Cardiac septum (tissue), 1 donor: ENCODE measurements around the gene SLC10A7. TPM values are rescaled to one million over a fixed set of nuclear protein-coding genes. Genes with fewer than 3 reads are reported as not detected.
"Not testable (repeated sequence)": the region's sequence is repeated elsewhere in the genome, so short reads cannot be mapped to it uniquely, and the experiment has no call there.

Experiments used
- DNase-seq: peaks from one replicate; pipeline ENCODE4 v3.0.0-alpha.2; 2020; ENCODE audit warnings: low spot score
- intact Hi-C: fragments of 100-400 bp; cut with DNase I; formaldehyde crosslinking; loops from one replicate; pipeline ENCODE4 v1.14.0; 2022
- total RNA-seq: library from RNA; stranded (reverse); fragmentation: NEBNext Ultra II Directional; extraction: Animal tissue kit (Norgen Biotek cat#: 25700); gene quantifications from one replicate; pipeline ENCODE4 v1.2.1, GENCODE V29; 2021
- donor health status: DM: no; HTN: no; CAD: no.

SLC10A7 gene
- total RNA-seq, 1 donor from 2014 or later = 5.0 TPM

DNA sequence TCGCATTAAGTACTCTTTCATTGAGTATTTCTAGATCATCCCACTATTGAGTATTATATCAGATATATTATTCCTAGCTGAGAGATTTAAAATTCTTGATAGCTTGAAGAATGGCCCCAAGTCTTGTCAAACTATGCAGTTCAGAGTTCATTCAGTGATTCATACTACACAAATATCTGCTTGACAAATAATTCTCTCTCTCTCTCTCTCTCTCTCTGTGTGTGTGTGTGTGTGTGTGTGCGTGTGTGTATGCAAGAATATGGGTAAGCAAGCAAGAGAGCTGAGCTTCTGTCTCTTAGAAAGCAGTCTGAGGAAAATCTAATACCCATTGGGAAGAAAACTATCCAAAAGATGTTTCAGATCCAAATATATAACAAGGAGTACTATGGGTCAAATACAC is 142.0 kb downstream of the SLC10A7 start:
- DNase-seq = no peak
- intact Hi-C loops = no loop called here

DNA sequence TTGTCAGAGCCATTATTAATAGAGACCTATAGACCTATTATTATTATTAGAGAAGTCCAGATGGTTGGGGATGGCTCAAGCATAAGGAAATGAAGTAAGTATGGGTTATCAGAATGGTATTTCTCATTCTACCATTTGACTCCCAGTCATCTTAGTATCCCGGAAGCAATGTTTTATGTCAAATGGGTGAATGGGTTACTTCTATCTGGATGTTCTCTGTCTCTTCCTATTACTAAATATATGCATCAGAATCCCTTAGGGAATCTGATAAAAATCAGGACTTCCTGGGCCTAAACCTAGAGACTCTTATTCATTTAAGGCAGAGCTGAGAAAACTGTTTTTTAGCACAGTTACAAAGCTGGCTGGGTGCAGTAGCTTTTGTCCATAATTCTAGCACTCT is 149.9 kb downstream of the SLC10A7 start:
- no peak for DNase-seq
- intact Hi-C loops = no loop called here

DNA sequence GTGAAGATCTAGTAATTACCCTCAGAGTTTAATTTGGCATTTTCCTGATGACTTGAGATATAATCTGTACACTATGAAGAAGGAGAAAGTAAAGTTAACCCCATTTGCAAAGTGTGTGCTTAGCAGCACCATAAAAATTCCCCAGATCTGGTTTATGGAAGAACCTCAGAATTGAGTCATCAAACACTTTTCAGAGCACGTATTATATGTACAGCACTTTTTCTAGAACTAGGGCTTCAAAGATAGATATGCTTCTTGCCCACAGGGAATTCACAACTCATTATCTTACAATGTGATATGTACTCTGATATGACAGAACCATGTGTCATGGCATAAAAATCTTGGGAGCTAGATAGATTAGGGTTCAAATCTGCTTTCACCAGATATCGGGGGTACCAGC is 150.9 kb downstream of the SLC10A7 start:
- DNase-seq = no peak
- intact Hi-C loops = no loop called here

DNA sequence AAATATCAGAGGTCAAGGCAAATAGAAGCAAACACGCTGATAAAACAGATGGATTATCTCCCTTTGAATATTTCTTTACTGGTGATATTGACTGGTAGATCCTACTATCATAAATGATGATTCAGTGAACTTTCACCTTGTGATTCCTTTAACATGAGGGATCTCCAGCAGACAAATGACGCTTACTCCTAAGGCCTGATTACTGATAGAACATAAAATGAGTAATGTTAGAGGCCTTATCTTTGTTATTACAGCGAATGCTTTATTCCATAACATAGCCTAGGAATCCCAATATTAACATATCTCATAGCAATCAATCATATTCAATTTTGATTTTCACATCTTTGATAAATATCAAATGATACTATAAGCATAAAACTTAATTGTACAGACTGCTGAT is 152.3 kb downstream of the SLC10A7 start:
- DNase-seq = no peak
- intact Hi-C loops = no loop called here

DNA sequence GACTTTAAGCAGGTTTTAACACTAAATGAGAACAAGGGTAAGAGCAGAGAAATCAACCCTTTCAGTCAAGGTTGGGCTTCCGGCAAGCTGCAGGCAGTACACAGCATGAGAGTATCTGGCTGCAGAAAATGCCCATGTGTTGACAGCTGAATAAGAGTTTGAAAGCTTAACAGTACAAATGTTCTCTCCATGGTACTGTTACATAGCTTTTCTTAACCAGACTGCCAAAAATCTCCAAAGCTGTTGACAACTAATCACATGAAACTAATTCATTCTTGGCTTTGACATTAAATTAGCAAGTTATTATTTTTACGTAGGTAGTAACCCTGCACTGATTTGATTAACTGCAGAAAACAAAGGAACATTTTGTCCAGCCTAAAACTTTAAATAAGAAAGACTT is 153.5 kb downstream of the SLC10A7 start:
- DNase-seq = no peak

DNA sequence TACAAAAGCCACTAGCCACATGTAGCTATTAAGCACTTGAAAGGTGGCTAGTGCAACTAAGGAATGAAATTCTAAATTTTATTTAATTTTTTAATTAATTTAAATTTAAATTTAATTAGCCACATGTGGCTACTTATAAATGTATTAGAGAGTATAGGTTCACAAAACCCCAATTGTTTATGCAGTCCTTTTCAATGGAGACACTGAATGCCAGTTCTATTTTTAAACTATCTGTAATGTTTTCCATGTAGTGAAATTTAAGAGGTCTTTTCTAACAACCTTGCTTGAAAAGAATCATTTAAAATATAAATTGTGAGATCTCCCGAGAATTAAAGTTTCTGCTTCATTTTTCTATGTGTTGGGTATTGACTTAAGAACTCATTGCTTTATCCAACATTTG is 154.4 kb downstream of the SLC10A7 start:
- intact Hi-C loops = no loop called here
- no peak for DNase-seq

More for the DNA sequence above, 153.5 kb downstream of the SLC10A7 start:
- intact Hi-C loops = no loop called here

DNA sequence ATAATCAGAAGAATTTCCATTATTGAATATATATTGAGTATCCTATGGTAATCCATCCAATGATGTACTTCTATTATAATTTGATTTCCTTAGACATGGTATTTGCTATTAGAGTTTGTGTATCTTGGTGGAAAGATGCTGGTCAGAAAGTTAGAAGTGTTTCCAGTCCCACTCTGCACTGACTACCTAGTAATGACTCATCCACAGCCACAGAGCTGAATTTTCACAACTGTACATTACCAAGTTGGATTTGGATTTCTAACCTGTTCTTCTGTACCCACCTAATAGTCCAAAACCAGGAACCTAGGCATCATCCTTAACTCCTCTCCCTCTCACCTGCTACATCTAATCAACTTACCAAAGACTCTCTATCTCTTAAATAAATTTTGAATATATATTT is 162.0 kb downstream of the SLC10A7 start:
- no peak for DNase-seq
- intact Hi-C loops = no loop called here

- intact Hi-C loops, DNase-seq: not testable (repeated sequence)
These were observed 171.6 kb downstream of the SLC10A7 start for GRCh38 chr4:146350114-146350513.

DNA sequence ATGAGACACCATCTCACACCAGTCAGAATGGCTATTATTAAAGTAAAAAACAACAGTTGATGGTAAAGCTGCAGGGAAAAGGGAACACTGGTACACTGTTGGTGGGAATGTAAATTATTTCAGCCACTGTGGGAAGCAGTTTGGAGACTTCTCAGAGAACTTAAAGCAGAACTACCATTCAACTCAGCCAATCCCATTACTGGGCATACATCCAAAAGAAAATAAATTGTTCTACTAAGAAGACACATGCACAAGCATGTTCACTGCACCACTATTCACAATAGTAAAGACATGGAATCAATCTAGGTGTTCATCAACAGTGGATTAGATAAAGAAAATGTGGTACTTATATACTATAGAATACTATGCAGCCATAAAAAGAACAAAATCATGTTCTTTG is 172.4 kb downstream of the SLC10A7 start:
- no peak for DNase-seq
- intact Hi-C loops = no loop called here

GRCh38 chr4:146347822-146348221 is 173.9 kb downstream of the SLC10A7 start:
- DNase-seq = no peak
- intact Hi-C loops = no loop called here

DNA sequence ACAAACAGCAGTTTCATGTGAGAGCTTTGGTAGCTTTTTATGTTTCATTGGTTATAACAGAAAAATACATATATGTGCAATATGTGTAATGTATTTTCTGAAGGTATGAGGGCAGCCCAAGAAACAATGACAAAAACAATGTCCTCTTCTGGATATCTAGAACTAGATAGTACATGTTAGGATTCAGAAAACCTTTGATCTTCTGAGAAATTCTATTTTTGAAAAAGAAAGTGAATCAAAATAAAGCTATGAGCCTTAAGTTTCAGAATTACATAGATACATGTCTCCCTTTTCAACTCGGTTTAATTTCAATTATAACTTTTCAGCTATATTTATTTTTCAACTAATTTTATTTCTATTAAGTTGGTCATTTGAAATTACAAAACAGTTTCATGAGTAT is 175.5 kb downstream of the SLC10A7 start:
- no peak for DNase-seq
- intact Hi-C loops = no loop called here

DNA sequence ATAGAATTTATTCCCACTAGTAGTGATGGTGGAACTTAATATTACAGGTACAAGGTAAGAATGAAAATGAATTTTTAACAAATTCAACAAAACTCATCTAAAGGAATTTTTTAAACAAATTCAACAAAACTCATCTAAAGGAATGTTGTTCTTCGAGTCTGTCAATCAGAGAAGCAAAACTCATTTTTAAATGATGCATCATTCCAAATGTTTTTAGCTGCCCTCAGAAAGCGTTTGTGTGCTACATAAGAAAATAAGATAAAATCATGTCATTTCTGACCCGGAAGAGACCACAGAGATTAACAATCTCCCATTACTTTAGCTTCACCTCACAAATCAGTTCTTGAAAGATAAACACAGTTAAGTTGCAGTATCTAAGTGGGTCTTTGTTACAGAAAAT is 178.0 kb downstream of the SLC10A7 start:
- DNase-seq = no peak

DNA sequence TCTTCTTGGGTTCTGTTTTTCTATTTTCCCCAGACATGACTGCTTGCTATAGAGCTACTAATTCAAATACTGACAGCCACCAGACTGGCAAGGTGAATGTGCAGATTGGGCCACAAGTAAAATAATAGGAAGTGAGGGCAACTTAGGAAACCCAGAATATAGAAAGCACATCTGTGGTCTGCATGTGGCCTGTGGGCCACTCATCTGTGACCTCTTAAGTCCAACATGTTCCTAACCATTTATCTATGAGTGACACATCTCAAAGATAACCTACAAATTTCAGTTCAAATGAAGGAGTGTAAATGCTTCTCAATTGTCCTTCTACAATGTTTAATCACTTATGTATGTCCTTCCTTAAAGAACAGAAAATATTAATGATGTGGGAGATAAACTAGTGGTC is 178.5 kb downstream of the SLC10A7 start:
- intact Hi-C loops = loop anchor here (5.0 kb wide), 2 partner anchors 574 to 754 kb away; no protein-coding TSS in a partner anchor
- no peak for DNase-seq

More for the DNA sequence above, 178.0 kb downstream of the SLC10A7 start:
- intact Hi-C loops = loop anchor here (5.0 kb wide), 2 partner anchors 574 to 754 kb away; no protein-coding TSS in a partner anchor

GRCh38 chr4:146342600-146343192 is 179.0 kb downstream of the SLC10A7 start:
- DNase-seq = no peak
- intact Hi-C loops = loop anchor here (5.0 kb wide), 2 partner anchors 575 to 755 kb away; no protein-coding TSS in a partner anchor

DNA sequence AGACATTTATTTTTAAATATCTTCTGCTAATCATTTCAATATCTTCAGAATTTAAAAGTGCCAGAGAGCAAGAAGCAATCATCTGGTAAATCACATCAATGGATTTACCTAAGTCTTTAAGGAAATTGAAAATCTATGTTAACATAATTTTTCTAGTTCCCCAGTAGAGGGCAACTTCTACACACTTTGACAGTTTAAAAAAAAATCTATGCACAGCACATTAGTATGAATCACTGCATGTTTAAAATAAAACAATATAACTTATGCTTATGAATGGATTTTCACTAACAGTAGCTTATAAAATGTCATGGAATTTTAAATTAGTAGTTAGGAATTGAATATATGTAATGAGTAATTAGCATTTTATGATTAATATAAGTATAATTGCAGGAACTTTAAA is 180.9 kb downstream of the SLC10A7 start:
- DNase-seq = no peak
- intact Hi-C loops = loop anchor here (5.0 kb wide), 2 partner anchors 577 to 757 kb away; no protein-coding TSS in a partner anchor

DNA sequence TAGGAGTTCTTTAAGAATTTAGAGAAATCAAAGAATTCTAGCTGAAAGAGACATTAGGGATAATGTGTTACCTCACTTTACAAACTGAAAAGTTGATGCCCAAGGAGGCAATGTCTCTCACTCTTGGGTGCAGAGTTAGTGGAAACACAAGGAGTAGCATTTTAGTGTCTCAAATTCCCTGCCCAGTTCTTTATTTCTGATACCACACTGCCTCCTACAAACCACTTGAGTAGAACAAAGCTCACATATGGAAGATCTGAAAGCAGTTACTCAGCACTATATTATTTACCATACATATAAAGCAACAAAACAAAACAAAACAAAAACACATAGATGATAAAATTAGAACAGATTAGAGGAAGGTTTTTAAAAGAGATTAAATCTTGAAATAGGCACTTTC is 183.2 kb downstream of the SLC10A7 start:
- intact Hi-C loops = loop anchor here (10.0 kb wide), 1 partner anchor 244 kb away; no protein-coding TSS in a partner anchor
- no peak for DNase-seq

DNA sequence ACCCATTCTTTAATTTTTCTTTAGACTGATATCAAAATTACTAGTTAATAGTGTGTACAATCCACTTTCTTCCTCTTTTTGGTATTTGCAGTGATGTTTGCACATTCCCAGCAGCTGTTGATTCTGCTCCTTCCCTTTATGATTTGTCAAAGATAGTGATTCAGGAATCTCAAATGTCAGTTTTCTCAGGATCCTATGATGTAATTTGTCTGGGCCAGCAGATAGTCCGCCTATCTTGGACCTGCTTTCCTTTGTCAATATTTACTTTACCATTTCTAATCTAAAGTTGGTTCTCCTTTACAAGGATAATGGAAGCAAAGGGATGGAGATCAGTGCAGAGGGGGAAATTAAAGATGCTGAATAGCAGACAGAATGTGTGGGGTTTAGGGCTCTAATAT is 185.3 kb downstream of the SLC10A7 start:
- DNase-seq = no peak
- intact Hi-C loops = loop anchor here (10.0 kb wide), 1 partner anchor 242 kb away; no protein-coding TSS in a partner anchor

DNA sequence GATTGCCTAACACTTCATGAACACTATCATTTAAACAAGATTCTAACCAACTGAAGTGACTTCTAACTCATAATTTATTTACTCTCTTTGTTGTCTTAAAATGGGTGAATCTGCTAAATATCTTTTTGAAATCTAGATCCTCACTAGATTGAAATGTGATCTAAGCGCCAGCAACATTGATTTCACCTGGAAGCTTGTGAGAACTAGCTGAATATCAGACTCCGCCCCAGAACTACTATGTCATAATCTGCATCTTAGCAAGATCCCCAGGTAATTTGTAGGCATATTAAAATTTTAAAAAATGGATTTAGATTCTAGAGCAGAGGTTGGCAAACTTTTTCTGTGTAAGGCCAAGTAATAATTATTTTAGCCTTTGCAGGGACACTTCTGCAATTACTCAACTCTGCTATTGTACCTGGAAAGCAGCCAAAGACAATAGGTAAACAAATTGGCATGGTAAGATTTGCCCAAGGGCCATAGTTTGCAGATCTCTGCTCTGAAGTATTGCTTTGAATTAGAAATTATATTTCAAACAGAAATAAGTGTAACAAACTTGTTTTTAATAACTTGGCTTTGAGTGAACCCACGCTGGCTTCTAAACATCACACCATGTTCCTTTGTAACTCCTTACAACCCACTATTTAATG is 185.9 kb downstream of the SLC10A7 start:
- DNase-seq = no peak
- intact Hi-C loops = loop anchor here (10.0 kb wide), 1 partner anchor 241 kb away; no protein-coding TSS in a partner anchor

DNA sequence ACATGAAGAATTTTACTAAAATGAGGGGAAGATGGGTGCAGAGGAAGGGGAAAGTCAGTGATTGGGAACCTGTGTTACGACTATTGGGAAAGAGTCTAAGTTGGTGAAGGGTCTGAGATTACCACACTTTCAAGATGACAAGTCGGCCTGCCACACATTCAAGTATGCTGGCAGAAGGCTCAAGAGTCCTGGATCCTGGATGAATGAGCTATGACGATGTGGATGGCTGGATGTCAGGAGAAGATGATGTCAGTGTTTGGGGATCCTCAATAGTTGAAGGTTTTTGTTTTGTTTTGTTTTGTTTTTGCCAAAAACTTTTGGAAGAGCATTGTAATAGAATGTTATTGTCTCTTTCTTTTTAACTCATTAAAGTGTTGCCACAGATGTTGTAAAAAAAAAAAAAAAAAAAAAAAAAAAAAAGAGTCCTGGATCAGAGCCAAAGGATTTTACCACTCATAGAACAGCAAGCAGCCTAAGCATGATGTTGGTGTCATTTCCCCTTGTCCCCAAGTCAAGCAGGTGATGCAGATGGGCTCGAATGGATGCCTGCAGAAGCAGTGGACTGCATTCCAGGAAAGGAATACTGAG is 186.8 kb downstream of the SLC10A7 start:
- DNase-seq = no peak
- intact Hi-C loops = loop anchor here (10.0 kb wide), 1 partner anchor 240 kb away; no protein-coding TSS in a partner anchor

DNA sequence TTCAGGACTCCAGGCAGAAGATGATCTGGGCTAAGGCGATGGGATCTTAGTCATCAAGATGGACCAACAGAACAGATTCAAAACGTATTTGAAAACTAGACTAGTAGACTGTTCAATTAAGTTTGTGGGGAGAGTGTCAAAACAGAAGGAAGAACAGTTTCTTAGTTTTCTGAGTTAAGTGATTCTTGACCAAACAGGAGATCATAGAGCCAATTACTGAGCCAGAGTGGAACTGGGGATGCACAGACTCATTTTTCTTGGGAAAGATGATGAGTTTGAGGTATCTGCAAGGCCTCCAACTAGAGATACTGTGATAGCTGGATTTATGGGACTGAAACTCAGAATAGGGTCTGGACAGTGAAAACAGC is 187.9 kb downstream of the SLC10A7 start:
- intact Hi-C loops = loop anchor here (10.0 kb wide), 1 partner anchor 239 kb away; no protein-coding TSS in a partner anchor
- DNase-seq = no peak
